ENCODE measurements around the gene URB1. TPM values are rescaled to one million over a fixed set of nuclear protein-coding genes. Genes with fewer than 3 reads are reported as not detected.
A peak's percentile ranks its signal among the peaks of the same experiment; 100 is the strongest.

The URB1 gene
- polyA plus RNA-seq, 1 of the 3 experiments (the other 2 are of a cell fraction) = 9.9 TPM

DNA sequence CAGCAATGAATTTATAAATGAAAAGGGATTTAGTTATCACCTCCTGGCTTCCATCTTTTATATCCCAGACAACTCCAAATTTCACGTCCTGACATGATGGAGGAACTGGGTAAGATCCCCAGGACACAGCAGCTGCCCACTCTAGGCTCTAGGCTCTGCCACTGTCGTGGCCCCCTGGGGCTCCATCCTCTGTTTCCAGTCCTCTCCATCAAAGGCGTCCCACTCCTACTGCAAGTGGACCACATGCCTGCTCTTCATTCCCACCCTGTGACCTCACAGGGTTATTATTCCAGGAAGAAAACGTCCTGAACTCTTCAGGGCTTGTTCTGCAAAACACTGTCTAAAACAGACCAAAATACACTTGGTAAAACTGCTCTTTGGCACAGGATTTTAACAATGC, 11.9 kb downstream of the URB1 start:
- Histone ChIP-seq H3K4me3 (ENCODE audit: low read depth in 2 of 2, low read length in 1 of 2) (no peak overlapping the region), H3K4me2 (no peak overlapping the region), H2AFZ (ENCODE audit: low read depth) (no peak overlapping the region), H4K20me1 (ENCODE audit: insufficient read depth) (peaks cover 3% of the 10 kb centered on the region; the same call in 1 of the 2 replicates), H3K9ac (no peak overlapping the region), H3K27me3 (ENCODE audit: insufficient read depth) (no peaks in the 10 kb centered on the region), H3K79me2 (ENCODE audit: insufficient read depth) (peaks cover 87% of the 10 kb centered on the region), H3F3A (replicated peaks; ENCODE audit: insufficient read depth) (peaks cover 14% of the 10 kb centered on the region), H3K9me3 (no peaks in the 10 kb centered on the region), H3K4me1 (ENCODE audit: control insufficient read depth in 1 of 2, insufficient read depth in 2 of 2, low read depth in 1 of 2, low read length in 1 of 2) (peaks cover 0 to 17% of the 10 kb centered on the region in 2 experiments; a peak in 2 of 4 replicates), H3K36me3 (replicated peaks in 1 of 2; ENCODE audit: control insufficient read depth in 1 of 2, insufficient read depth in 2 of 2, low read length in 1 of 2) (peaks cover 74 to 76% of the 10 kb centered on the region in 2 experiments), H3K9me2 (no peaks in the 10 kb centered on the region), H3K27ac (ENCODE audit: low read depth in 2 of 2, low read length in 1 of 2) (peak overlapping the region in 1 of 2 experiments; percentile 82; a peak in 1 of 4 replicates)
- ChIA-PET POLR2A (no interaction called here), CTCF (interaction anchor here (1.6 kb wide), 1 partner anchor 220 kb away, joined by 3 read pairs; no protein-coding TSS in a partner anchor)
- DNase-seq = no peak
- TF ChIP-seq FOXJ3 (CRISPR knock-in tag; IDR thresholded peaks at IDR 0.05) (no peak), POLR2AphosphoS5 (IDR thresholded peaks at IDR 0.05; ENCODE audit: low read depth, low read length) (no peak), SMC3 (IDR thresholded peaks at IDR 0.05; ENCODE audit: low read depth, low read length) (no peak), RCOR1 (IDR thresholded peaks at IDR 0.05; ENCODE audit: low read length) (no peak), TAF1 (IDR thresholded peaks at IDR 0.05; ENCODE audit: borderline replicate concordance, low read depth, low read length) (no peak), JUND (IDR thresholded peaks at IDR 0.05) (no peak)
- TF ChIP-seq, protein P1, sequence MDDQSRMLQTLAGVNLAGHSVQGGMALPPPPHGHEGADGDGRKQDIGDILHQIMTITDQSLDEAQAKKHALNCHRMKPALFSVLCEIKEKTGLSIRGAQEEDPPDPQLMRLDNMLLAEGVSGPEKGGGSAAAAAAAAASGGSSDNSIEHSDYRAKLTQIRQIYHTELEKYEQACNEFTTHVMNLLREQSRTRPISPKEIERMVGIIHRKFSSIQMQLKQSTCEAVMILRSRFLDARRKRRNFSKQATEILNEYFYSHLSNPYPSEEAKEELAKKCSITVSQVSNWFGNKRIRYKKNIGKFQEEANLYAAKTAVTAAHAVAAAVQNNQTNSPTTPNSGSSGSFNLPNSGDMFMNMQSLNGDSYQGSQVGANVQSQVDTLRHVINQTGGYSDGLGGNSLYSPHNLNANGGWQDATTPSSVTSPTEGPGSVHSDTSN (IDR thresholded peaks at IDR 0.05) = no peak
- WGBS (ENCODE audit: low lambda C conversion rate) = 80% methylated on average over 4 of the region's 4 CpGs

DNA sequence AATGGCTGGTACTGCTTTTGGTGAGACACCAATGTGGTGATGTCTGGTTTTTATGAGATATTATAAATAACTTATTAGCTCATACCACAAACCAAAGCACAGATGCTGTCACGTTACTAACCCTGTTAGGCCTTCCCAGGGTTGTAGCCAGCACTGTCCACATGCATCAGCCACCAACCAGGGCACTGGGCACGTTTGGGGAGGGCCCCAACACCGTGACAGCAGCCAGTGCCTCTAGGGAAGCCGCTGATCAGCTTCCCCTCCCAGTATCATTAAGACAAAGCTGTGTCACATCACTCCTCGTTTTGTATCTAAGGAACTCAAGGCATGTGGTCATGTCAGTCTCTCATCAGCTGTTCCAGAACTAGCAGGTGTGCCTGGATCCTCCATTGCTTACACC, 13.9 kb downstream of the URB1 start:
- no peak overlapping the region for H3K9ac ChIP-seq

More for the DNA sequence above, 13.9 kb downstream of the URB1 start:
- Histone ChIP-seq H3K36me3 (replicated peaks in 1 of 2; ENCODE audit: control insufficient read depth in 1 of 2, insufficient read depth in 2 of 2, low read length in 1 of 2) (peaks cover 78 to 81% of the 10 kb centered on the region in 2 experiments), H4K20me1 (ENCODE audit: insufficient read depth) (no peaks in the 10 kb centered on the region), H2AFZ (ENCODE audit: low read depth) (no peak overlapping the region), H3K9me3 (no peaks in the 10 kb centered on the region), H3K4me2 (no peak overlapping the region), H3K27ac (ENCODE audit: low read depth in 2 of 2, low read length in 1 of 2) (no peak overlapping the region), H3K4me3 (ENCODE audit: low read depth in 2 of 2, low read length in 1 of 2) (no peak overlapping the region), H3K9me2 (no peaks in the 10 kb centered on the region), H3K79me2 (ENCODE audit: insufficient read depth) (peaks cover 86% of the 10 kb centered on the region), H3F3A (replicated peaks; ENCODE audit: insufficient read depth) (peaks cover 16% of the 10 kb centered on the region), H3K4me1 (ENCODE audit: control insufficient read depth in 1 of 2, insufficient read depth in 2 of 2, low read depth in 1 of 2, low read length in 1 of 2) (peaks cover 0 to 14% of the 10 kb centered on the region in 2 experiments; a peak in 2 of 4 replicates), H3K27me3 (ENCODE audit: insufficient read depth) (no peaks in the 10 kb centered on the region)
- 96% methylated on average over 5 of the region's 5 CpGs for WGBS (ENCODE audit: low lambda C conversion rate)
- POLR2A ChIA-PET = no interaction called here
- DNase-seq = no peak
- no peak for TF ChIP-seq NRF1 (IDR thresholded peaks at IDR 0.05; ENCODE audit: low read depth, low read length)
- TF ChIP-seq, protein P2, sequence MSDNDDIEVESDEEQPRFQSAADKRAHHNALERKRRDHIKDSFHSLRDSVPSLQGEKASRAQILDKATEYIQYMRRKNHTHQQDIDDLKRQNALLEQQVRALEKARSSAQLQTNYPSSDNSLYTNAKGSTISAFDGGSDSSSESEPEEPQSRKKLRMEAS (IDR thresholded peaks at IDR 0.05; ENCODE audit: low read depth) = no peak
- TF ChIP-seq EP300 (IDR thresholded peaks at IDR 0.05; ENCODE audit: borderline replicate concordance in 1 of 2, low read depth in 1 of 2, low read length in 1 of 2) = no peak
- TF ChIP-seq SMC3 (IDR thresholded peaks at IDR 0.05; ENCODE audit: low read depth, low read length) = no peak
- TF ChIP-seq USF1 (IDR thresholded peaks at IDR 0.05; ENCODE audit: borderline replicate concordance, low read depth) = no peak
- no peak for TF ChIP-seq JUND (IDR thresholded peaks at IDR 0.05)
- TF ChIP-seq, protein P3, sequence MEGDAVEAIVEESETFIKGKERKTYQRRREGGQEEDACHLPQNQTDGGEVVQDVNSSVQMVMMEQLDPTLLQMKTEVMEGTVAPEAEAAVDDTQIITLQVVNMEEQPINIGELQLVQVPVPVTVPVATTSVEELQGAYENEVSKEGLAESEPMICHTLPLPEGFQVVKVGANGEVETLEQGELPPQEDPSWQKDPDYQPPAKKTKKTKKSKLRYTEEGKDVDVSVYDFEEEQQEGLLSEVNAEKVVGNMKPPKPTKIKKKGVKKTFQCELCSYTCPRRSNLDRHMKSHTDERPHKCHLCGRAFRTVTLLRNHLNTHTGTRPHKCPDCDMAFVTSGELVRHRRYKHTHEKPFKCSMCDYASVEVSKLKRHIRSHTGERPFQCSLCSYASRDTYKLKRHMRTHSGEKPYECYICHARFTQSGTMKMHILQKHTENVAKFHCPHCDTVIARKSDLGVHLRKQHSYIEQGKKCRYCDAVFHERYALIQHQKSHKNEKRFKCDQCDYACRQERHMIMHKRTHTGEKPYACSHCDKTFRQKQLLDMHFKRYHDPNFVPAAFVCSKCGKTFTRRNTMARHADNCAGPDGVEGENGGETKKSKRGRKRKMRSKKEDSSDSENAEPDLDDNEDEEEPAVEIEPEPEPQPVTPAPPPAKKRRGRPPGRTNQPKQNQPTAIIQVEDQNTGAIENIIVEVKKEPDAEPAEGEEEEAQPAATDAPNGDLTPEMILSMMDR (IDR thresholded peaks at IDR 0.05) = no peak
- TF ChIP-seq RCOR1 (IDR thresholded peaks at IDR 0.05; ENCODE audit: low read length) = no peak
- TF ChIP-seq, protein P4, sequence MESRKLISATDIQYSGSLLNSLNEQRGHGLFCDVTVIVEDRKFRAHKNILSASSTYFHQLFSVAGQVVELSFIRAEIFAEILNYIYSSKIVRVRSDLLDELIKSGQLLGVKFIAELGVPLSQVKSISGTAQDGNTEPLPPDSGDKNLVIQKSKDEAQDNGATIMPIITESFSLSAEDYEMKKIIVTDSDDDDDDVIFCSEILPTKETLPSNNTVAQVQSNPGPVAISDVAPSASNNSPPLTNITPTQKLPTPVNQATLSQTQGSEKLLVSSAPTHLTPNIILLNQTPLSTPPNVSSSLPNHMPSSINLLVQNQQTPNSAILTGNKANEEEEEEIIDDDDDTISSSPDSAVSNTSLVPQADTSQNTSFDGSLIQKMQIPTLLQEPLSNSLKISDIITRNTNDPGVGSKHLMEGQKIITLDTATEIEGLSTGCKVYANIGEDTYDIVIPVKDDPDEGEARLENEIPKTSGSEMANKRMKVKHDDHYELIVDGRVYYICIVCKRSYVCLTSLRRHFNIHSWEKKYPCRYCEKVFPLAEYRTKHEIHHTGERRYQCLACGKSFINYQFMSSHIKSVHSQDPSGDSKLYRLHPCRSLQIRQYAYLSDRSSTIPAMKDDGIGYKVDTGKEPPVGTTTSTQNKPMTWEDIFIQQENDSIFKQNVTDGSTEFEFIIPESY (IDR thresholded peaks at IDR 0.05; ENCODE audit: borderline replicate concordance, low read depth) = no peak
- TF ChIP-seq USF2 (IDR thresholded peaks at IDR 0.05; ENCODE audit: borderline replicate concordance, low read depth, low read length) = no peak
- TF ChIP-seq MEF2A (IDR thresholded peaks at IDR 0.05; ENCODE audit: borderline replicate concordance, low read depth) = no peak
- no peak for TF ChIP-seq IRF3 (IDR thresholded peaks at IDR 0.05; ENCODE audit: low read depth, low read length)
- TF ChIP-seq FOXM1 (IDR thresholded peaks at IDR 0.05; ENCODE audit: low read depth) = no peak
- CTCF ChIA-PET = no interaction called here
